Kidney capillary endothelial cell (primary cell): ENCODE results near the gene SVIL.
"Not testable (repeated sequence)": the region's sequence is repeated elsewhere in the genome, so short reads cannot be mapped to it uniquely, and the experiment has no call there.

ENCODE experiments used
- DNase-seq: peaks from one replicate; pipeline ENCODE4 v3.0.0-alpha.2; 2018; ENCODE audit warnings: low spot score

SVIL gene

DNA sequence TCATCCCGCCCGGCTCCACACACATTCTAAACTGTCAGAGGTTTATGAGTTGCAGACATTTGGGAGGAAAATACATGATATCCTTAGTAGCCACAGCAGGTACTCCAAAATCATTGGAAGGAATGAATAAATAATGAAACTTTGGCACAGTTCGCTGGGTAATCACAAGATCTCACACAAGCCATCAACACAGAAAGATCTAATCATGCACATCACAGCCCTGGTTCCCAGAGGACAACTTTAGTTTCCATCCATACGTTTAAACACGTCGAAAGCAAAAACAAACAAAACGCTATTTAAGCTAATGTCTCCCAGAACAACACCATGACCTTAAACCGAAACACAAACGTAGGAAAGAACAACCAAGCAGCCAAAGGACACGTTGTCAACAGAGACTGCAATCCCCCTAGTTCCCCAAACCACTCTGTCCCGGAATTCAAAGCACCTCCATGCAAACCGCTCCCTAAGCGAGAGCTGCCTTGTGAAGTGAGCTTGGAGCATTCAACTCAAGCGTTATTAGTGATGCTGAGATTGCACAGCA lies 12.3 kb downstream of the SVIL start:
- DNase-seq, result no peak

DNA sequence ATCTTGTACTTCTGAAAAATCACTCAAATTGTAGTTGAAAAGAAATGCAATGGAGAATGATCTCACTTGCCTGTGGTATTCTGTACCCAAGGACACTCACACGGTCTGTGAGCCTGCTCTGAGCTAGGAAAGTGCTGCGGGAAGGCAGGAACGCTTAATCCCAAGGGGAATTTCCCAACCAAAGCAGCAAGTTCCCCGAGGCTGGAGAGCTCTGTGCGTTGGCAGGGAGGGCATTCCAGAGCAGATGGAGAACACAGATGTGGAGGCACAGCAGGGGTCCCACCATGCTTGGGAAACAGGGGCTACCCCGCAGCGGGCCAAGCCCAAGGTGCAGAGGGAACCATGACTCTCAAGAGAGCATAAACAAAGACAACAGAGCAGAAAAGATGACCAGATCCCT lies 13.6 kb downstream of the SVIL start:
- DNase-seq, result no peak

DNA sequence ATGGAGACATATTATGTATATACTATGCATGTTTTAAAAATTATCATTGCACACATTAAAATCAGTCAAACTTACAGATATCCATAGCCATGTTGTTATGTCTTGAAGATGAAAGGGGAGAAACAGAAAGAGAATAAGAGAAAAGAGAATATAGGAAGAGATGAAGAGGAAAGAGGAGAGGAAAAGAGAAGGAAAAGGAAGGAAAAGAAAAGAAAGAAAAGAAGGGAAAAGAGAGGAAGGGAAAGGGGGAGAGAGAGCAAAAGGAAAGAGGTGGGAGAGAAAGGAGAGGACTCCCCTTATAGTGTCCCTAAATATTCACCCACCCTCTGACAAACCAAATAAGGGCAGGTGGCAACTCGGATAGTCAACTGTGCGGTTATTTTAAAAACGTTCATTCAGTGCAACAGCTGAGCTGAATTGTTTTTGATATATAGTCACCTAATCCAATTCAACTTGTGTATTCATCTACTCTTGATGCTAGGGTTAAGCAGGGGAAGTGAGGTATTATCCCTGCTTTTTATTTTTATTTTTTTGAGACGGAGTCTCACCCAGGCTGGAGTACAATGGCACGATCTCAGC lies 14.6 kb downstream of the SVIL start:
- DNase-seq, result no peak

DNA sequence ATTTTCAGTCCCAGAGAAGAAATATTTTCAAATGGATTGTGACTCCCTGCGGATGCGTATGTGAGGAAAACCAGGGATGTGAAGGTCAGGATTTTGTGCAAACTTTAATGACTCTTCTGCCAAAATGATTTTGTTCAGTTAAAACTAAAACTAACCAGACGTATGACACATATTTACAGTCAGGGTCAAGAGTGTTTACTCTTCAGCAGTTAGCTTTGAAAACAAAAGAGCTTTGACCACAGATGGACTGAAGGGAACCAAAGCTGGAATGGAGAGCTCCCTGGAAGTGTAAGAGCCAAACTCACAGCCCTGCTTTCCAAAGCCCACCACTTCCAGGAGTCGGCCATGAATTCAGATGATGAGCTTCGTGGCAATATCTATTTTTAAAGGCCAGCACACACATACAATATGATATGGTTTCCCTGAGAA lies 15.5 kb downstream of the SVIL start:
- no peak for DNase-seq

DNA sequence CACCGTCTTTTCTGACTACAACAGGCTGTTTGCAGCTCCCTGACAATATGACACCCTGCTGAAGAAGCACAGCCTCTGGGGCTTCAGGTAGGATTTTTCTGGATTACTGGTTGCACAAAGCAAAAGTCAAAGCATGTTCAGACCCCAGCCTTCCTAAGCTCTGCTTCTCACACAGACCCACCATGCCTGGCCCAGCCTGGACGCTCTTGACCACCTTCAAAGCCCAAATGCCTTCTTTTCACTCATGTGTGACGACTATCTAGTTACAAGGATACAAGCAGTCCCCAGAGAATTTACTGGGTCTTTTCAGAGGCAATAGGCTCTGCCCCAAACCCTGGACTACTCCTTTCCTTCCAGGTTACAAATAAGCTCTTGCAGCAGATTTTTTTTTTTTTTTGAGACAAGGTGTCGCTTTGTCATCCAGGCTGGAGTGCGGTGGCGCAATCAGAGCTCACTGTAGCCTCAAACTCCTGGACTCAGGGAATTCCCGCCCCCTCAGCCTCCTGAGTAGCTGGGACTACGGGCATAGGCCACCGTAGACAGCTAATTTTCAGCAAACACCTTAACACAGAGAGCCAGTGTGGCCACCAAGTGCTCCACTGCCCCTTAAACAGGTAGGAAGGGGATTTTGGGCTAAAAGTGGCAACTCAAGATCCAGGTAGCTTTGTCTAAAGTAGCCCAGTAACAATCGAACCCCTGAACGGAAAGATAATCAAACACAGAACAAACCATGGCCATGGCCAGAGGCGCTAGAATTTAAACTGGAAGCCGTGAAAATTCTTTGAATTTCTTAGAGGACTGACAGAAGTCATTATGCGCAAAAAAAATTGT lies 16.2 kb downstream of the SVIL start:
- DNase-seq, result no peak

- DNase-seq, result no peak
These were observed 16.9 kb downstream of the SVIL start for GRCh38 chr10:29617880-29618340.

GRCh38 chr10:29616542-29616941 lies 18.2 kb downstream of the SVIL start:
- DNase-seq, result no peak

- no peak for DNase-seq
These were observed 19.6 kb downstream of the SVIL start for GRCh38 chr10:29615195-29615594.

DNA sequence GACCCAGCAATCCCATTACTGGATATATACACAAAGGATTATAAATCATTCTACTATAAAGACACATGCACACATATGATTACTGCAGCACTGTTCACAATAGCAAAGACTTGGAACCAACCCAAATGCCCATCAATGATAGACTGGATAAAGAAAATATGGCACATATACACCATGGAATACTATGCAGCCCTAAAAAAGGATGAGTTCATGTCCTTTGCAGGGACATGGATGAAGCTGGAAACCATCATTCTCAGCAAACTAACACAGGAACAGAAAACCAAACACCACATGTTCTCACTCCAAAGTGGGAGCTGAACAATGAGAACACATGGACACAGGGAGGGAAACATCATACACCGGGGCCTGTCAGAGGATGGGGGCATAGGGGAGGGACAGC lies 20.5 kb downstream of the SVIL start:
- not testable (repeated sequence) for DNase-seq

DNA sequence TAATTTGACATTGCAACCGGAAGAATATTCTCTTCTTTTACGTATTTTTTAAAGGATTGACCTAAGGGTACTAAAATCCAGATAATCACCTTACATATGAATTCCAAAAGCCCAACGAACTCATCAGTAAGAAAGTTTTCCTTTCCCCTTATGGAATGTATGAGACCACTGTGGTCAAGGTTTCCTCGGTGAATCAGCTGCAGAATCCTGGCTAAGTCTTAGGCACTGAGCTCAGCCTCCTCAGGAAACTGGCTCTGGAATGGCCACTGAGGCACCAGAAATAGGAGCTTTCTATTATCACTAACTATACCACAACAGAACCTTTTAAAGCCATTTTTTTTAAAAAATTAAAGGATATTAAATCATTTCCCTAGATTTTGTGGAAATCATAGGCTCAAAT lies 21.0 kb downstream of the SVIL start:
- no peak for DNase-seq

GRCh38 chr10:29613196-29613595 lies 21.6 kb downstream of the SVIL start:
- DNase-seq, result no peak

DNA sequence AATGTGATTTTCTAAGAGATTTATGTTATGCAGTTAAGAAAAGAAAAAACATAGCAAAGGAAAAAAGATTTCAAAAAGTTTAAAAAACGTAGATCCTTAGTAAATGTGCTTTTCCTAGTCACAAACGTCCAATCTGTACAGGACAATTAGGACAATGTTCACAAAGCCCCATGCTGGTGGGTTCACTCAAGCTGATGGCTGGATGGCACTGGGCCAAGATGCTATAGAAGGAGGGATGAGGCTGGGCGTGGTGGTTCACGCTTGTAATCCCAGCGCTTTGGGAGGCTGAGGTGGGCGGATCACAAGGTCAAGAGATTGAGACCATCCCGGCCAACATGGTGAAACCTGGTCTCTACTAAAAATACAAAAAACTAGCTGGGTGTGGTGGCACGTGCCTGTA lies 22.1 kb downstream of the SVIL start:
- DNase-seq, result no peak

GRCh38 chr10:29611781-29612381 lies 22.9 kb downstream of the SVIL start:
- DNase-seq, result no peak

GRCh38 chr10:29610876-29611647 lies 23.7 kb downstream of the SVIL start:
- no peak for DNase-seq

DNA sequence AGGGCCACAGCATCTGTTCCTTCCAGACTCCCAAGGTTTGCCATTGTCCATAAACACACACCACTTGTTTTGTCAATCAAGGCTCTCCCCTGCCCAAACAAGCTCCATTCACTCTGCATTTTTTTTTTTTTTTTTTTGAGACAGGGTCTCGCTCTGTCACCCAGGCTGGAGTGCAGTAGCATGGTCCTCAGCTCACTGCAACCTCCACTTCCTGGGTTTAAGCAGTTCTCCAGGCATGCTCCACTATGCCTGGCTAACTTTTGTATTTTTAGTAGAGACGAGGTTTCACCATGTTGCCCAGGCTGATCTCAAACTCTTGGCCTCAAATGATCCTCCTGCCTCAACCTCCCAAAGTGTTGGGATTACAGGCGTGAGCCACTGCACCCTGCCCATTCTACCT lies 24.4 kb downstream of the SVIL start:
- not testable (repeated sequence) for DNase-seq

DNA sequence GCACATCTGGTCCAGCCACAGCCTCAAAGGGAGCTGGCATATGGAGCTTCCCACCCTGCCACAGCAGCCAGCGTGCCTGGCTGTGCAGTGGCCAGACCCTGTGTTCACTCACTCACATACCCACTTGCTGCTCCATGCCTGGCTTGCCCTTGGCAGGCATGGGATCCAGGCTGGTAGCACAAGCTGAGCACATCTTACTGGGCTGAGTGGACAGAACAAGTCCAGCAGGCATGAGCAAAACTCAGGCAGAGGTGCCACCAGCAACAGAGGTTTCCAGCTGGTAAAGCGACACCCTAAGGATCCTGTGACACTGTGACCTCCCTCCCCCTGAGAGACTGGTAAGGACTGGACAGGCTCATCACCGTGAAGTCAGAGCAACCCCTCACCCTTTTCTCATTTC lies 25.1 kb downstream of the SVIL start:
- no peak for DNase-seq

- no peak for DNase-seq
These were observed 26.1 kb downstream of the SVIL start for GRCh38 chr10:29608476-29609301.

DNA sequence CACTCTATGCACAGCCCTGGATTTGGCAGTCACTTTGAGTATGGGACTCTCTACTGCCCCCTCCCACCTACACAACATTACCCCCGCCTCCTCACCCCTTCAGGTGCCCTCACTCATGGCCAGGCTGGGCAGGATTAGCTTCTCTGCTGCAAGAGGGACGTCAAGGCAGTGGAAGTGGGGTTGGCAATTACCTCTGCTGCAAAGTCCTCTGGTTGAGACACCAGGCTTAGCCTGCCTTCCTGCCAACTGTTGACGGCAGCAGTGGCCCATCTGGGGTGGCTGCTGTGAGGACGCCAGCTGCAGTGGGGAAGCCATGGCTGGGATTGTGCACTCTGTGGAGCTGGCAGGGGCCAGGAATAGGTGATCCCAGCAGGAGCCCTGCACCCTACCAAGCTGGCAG lies 26.7 kb downstream of the SVIL start:
- no peak for DNase-seq

GRCh38 chr10:29607576-29607975 lies 27.2 kb downstream of the SVIL start:
- DNase-seq, result no peak

- DNase-seq, result not testable (repeated sequence)
These were observed 28.1 kb downstream of the SVIL start for GRCh38 chr10:29606693-29607092.

GRCh38 chr10:29604291-29604825 lies 30.4 kb downstream of the SVIL start:
- DNase-seq, result no peak
